ENCODE measurements around the gene CLDN16.

- TF ChIP-seq POLR2A (IDR thresholded peaks at IDR 0.05) (no peak), POLR2AphosphoS5 (IDR thresholded peaks at IDR 0.05) (no peak)
These were observed 37.9 kb downstream of the CLDN16 start for GRCh38 chr3:190425833-190426232.

Data from prostate gland (tissue), 1 donor.